Activated CD4-positive, CD25-positive, alpha-beta regulatory T cell treated with anti-CD3 and anti-CD28 coated beads, Interleukin-2, amount 50 U/mL, for 72 hours (primary cell): Measurements from ENCODE around the gene EFL1.

Experiments
- DNase-seq: peaks from one replicate; pipeline ENCODE4 v3.0.0; 2021

The EFL1 gene

DNA sequence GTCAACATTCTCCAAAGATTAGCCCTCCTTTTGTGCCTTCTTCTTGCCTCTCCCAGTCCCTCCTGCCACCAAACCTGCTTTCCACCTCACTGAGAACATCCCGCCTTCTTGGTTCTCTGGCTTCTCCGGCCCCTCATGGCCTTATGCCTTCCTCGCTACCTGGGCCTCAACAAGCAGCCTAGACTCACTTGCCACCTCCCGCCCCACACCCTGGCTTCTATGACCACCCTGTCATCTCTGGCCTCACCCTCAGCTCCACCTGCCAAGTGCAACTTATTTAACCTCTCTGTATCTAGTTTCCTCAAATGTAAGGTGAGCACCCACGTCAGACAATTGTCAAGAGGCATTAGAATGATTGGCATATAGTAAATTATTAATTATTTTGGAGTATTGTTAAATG lies 147.9 kb downstream of the EFL1 start:
- DNase-seq = no peak

DNA sequence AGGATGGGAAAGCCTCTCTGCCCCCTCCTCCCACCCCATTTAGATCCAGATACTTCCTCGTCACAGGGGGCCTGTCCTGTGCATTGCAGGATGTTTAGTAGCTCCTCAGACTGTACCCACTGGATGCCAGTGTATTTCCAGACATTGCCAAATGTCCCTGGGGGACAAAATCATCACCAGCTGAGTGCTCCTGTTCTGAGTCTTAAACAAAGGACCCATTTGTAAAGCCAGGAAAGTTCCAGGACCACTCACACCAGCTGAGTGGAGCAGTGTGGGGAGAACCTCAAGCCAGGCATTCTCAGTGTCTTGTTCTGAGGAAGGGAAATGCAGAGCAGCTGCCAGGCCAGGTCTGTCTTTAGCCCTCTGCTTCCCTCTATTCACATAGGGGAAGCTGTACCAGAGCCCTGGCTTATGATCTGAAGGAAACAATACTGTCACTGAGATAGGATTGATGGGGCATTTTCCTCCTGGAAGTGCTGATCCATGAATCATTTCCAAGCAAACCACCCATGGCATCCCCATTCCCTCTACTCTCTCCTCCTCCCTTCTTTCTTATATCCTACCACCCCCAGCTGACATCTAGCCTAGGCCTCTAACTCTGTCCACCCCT lies 149.3 kb downstream of the EFL1 start:
- no peak for DNase-seq

- no peak for DNase-seq
Observed at GRCh38 chr15:82111918-82112317, 150.6 kb downstream of the EFL1 start.

GRCh38 chr15:82110144-82110543 lies 152.4 kb downstream of the EFL1 start:
- DNase-seq = no peak

DNA sequence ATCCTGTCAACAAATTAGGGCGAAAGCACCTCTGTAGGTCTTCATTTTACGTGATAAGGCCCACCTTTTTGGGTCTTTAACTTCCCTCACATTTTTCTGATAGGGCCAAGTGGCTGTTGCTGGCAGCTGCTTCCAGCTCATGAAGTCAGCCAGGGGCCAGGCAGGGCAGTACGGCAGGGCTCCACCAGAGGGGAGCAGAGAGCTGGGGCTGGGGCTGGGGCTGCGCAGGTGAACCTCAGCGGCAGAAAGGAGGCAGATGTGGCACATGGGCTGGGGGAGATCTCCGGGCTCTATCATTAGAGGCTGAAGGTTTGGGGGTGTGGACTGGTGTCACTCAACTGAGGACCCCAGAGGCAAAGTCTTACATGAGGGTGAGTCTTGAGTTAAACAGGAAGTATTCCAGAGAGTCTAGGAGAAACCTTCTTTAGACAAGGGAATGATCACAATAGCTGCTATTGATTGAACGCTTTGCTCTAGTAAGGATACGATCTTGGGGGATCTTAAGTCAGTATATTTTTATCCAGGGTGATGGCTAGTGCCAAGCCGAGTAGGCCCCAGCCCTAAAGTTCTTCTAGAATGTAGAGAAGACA lies 153.9 kb downstream of the EFL1 start:
- DNase-seq = peak; percentile 76

DNA sequence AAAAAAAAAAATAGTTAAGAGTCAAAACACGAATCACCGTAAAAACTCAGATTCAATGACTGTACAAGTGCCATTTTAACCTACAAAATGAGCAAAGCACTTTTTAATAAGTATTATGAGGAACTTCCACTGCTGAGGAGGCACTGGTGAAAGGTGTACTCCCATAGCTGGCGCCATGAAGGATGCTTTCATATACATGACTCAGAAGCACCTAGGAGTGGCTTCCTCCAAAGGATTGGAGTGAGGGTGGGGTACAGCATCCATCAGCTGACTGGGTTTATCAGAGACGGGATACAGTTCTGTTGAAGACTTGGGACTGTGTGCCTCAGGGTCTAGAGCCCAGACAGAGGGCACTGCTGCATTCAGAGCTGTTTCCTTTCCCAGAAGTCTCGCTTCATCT lies 155.9 kb downstream of the EFL1 start:
- no peak for DNase-seq

DNA sequence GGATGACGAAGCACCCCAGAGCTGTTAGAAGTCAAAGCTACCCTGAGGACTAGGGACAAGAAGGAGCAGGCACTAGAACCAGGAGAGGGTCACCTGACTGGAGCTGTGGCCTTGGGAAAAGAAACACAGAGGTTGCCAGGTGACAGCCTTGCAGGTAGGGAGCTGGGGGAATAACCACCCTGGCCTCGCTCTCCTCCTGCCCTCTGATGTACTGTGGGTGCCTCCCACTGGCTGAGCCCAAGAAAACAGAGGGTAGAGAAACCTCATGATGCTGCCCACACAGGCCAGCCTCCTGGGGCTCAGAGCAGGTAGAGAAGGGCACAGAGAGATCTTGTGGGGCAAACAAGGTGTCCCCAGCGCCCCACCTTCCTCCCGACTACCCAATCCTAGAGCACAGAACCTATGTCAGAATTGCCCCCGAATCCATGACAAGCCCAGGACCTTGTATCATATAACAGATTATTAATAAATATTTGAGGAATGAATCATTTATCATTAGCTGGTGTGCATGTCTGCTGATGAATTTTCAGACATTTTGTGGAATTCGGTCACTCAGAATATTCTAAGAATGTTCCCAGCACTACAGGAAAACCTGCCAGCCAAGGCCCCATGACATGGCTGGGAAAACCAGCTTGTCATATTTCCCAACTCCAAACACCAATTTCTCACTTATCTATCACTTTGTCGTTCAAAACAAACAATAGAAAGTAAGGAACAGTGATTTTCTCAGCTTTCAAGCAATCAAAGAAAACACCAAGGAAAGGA lies 156.9 kb downstream of the EFL1 start:
- no peak for DNase-seq

- DNase-seq = no peak
Observed at GRCh38 chr15:82103468-82103867, 159.1 kb downstream of the EFL1 start.

- DNase-seq = no peak
Observed at GRCh38 chr15:82100111-82100929, 162.2 kb downstream of the EFL1 start.

GRCh38 chr15:82098674-82099073 lies 163.9 kb downstream of the EFL1 start:
- DNase-seq = no peak

DNA sequence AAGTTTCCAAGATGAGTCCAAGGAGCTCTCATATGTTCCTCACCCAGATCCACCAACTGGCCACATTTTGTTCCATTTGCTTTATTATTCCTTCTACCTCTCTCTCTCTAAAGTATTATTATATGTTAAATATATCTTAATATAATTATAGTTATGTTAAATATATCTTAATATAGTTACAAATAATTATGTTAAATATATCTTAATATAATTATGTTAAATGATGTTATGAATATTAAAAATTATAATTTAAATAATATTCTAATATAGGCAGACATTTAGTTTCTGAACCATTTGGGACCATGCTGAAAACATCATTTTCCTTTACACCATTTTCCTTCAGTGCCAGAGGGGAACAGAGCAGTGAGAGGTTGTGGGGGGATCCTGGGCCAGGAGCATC lies 166.7 kb downstream of the EFL1 start:
- no peak for DNase-seq

DNA sequence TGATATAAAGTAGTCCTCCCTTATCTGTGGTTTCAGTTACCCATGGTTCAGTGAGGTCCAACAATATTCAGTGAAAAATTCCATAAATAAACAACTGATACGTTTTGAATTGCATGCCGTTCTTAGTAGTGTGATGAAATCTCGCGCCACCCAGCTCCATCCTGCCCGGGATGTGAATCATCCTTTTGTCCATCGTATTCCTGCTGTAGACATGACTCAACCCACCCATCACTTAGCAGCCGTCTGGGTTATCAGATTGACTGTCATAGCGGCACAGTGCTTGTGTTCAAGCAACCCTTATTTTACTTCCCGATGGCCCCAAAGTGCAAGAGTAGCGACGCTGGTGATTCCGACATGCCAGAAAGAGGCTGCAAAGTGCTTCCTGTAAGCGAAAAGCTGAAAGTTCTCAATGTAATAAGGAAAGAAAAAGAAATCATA lies 168.7 kb downstream of the EFL1 start:
- no peak for DNase-seq

DNA sequence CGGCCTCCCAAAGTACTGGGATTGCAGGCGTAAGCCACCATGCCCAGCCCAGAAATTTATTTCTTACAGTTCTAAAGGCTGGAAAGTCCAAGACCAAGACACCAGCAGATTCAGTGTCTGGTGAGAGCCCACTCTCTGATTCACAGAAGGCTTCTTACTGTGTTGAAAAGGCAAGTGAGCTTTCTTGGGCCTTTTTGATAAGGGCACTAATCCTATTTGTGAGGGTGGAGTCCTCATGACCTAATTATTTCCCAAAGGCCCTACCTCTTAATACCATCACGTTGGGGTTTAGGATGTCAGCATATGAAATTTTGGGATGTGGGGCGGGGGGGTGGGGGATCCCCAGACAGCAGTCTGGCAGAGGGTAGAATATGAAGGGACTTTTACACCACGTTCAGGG lies 169.2 kb downstream of the EFL1 start:
- DNase-seq = no peak

- no peak for DNase-seq
Observed at GRCh38 chr15:82091636-82092140, 170.8 kb downstream of the EFL1 start.

DNA sequence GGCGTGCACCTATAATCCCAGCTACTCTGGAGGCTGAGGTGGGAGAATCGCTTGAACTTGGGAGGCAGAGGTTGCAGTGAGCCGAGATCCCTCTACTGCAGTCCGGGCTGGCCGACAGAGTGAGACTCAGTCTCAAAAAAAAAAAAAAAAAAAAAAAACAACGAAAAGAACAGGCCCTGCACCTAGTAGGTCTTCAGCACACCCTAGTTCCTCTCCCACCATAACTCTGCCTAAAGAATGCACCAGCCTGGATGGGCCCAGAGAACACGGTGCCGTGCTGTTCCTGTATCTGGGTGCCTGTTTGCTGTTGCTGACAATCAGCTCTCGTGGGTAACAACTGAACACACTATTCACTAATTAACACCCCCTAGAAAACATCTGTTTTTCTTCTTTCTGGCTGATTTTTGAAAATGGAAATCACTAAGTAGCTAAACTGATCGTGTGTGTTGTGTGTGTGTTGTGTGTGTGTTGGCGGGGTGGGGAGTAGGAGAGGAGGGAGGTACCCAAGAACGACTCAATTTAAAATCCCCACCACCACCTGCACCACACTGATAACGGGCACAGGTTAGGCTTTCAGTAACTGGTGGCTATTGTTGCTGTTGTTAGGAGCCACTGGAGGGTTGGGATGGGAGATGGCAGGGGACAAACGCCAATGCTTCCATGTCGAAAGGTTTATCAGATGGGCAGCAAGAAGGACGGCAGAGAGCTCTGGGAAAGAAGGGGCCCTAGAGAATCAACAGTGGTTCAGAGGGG lies 176.1 kb downstream of the EFL1 start:
- DNase-seq = no peak

GRCh38 chr15:82081914-82082762 lies 180.4 kb downstream of the EFL1 start:
- no peak for DNase-seq

DNA sequence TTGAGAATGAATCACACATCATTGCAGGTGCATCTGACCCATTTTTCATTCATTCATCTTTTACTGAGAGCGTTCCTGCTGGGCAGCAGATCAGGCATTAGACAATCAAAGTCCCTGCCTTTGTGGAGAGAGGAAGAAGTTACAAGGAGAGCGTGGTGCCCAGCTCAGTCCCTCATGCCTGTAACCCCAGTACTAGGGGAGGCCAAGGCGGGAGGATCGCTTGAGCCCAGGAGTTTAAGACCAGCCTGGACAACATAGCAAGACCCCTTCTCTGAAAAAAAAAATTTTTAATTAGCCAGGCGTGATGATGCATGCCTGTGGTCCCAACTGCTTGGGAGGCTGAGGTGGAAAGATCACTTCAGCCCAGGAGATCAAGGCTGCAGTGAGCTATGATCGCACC lies 181.8 kb downstream of the EFL1 start:
- DNase-seq = no peak
